PFSK-1 (cell line): Measurements from ENCODE around the gene ZDHHC20.

Source experiments
- FOXP2 ChIP-seq: optimal IDR thresholded peaks from 2 replicates; pipeline ENCODE3; 2011; ENCODE audit warnings: borderline replicate concordance, control low read depth, inconsistent platforms; ENCODE audit not compliant: insufficient read depth; ENCODE audit errors: extremely low read length, extremely low read depth
- POLR2AphosphoS5 ChIP-seq: IDR thresholded peaks from 2 replicates; pipeline ENCODE4 v1.6.1; 2012; ENCODE audit warnings: low read depth, mild to moderate bottlenecking, control low read depth, low read length, moderate library complexity
- REST ChIP-seq, 2 experiments: IDR thresholded peaks; 2 replicates each; pipeline versions ENCODE4 v1.6.1 to v1.8.0; 2011 to 2012; ENCODE audit warnings: low read depth in 2 of 2, low read length in 2 of 2, control low read depth in 1 of 2, inconsistent platforms in 1 of 2, mild to moderate bottlenecking in 1 of 2, moderate library complexity in 1 of 2; ENCODE audit not compliant: insufficient read depth in 1 of 2
- SIN3A ChIP-seq: IDR thresholded peaks from 2 replicates; pipeline ENCODE4 v1.6.1; 2012; ENCODE audit warnings: mild to moderate bottlenecking, low read length, moderate library complexity, borderline replicate concordance; ENCODE audit not compliant: insufficient read depth
- TAF1 ChIP-seq: IDR thresholded peaks from 2 replicates; pipeline ENCODE4 v1.6.1; 2012; ENCODE audit warnings: low read length, control low read depth, borderline replicate concordance; ENCODE audit not compliant: insufficient read depth

The ZDHHC20 gene

GRCh38 chr13:21399741-21400140 lies 59.4 kb downstream of the ZDHHC20 start:
- TF ChIP-seq SIN3A (no peak), FOXP2 (no peak), TAF1 (no peak), REST (IDR thresholded peaks at IDR 0.05; ENCODE audit: insufficient read depth in 1 of 2, low read depth in 2 of 2, low read length in 2 of 2) (no peak), POLR2AphosphoS5 (no peak)

DNA sequence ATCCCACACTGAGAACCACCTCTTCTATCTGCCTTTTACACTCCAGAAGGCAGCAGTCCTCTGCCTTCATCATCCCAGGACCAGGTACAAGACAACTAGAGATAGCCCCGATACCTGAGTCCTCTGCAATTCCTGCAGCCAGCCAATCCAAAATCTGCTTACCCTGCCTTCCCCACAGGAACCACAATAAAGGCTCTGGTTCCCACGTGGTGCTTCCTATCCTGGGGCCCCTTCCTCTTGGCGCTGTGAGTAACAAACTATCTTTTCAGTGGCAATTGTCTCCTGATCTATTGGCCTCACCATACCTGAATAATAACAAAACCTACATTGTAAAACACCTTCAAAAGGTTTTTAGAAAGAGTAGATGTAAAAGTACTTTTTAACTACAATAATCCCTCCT lies 63.1 kb downstream of the ZDHHC20 start:
- TF ChIP-seq POLR2AphosphoS5 (no peak), SIN3A (no peak), FOXP2 (no peak), TAF1 (no peak), REST (IDR thresholded peaks at IDR 0.05; ENCODE audit: insufficient read depth in 1 of 2, low read depth in 2 of 2, low read length in 2 of 2) (no peak)

GRCh38 chr13:21389124-21389523 lies 70.0 kb downstream of the ZDHHC20 start:
- TF ChIP-seq SIN3A (no peak), POLR2AphosphoS5 (no peak), FOXP2 (no peak), TAF1 (no peak), REST (IDR thresholded peaks at IDR 0.05; ENCODE audit: insufficient read depth in 1 of 2, low read depth in 2 of 2, low read length in 2 of 2) (no peak)

DNA sequence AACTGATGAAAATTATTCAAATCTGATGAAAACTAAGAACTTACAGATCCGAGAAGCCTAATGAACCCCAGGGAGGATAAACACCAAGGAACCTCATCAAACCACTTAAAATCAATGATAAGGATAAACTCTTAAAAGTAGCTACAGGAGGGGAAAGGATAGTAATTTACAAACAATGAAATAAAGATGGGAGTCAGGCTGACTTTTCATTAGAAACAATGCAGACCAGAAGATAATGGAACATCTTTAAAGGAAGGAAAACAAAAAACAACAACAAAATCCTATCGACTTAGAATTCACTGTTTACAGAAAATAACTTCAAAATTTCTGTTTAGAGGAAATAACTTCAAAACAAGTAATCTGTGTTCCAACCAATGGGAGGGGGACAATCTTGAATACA lies 73.4 kb downstream of the ZDHHC20 start:
- TF ChIP-seq TAF1 = no peak
- TF ChIP-seq REST (IDR thresholded peaks at IDR 0.05; ENCODE audit: insufficient read depth in 1 of 2, low read depth in 2 of 2, low read length in 2 of 2) = no peak
- TF ChIP-seq FOXP2 = no peak
- TF ChIP-seq POLR2AphosphoS5 = no peak
- no peak for TF ChIP-seq SIN3A

DNA sequence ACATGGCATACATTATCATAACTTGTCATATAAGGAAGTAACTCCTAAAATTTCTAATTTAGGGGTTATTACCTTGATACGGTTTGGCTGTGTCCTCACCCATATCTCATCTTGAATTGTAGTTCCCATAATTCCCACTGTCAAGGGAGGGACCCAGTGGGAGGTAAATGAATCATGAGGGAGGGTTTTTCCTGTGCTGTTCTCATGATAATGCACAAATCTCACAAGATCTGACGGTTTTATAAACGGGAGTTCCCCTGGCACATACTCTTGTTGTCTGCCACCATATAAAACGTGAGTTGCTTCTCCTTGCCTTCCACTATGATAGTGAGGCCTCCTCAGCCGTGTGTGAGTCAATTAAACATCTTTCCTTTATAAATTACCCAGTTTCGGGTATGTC lies 76.0 kb downstream of the ZDHHC20 start:
- TF ChIP-seq REST (IDR thresholded peaks at IDR 0.05; ENCODE audit: insufficient read depth in 1 of 2, low read depth in 2 of 2, low read length in 2 of 2) = no peak
- TF ChIP-seq SIN3A = no peak
- TF ChIP-seq TAF1 = no peak
- TF ChIP-seq POLR2AphosphoS5 = no peak
- no peak for TF ChIP-seq FOXP2
